ENCODE measurements around the gene DHRSX.
"Not testable (repeated sequence)": the region's sequence is repeated elsewhere in the genome, so short reads cannot be mapped to it uniquely, and the experiment has no call there.

DHRSX gene

GRCh38 chrX:2456091-2456490 is 44.7 kb downstream of the DHRSX start:
- DNase-seq (ENCODE audit: low spot score): not testable (repeated sequence)

- not testable (repeated sequence) for DNase-seq (ENCODE audit: low spot score)
Observed at GRCh38 chrX:2454620-2455019, 46.2 kb downstream of the DHRSX start.

- no peak for DNase-seq (ENCODE audit: low spot score)
Observed at GRCh38 chrX:2452799-2453198, 48.0 kb downstream of the DHRSX start.

- no peak for DNase-seq (ENCODE audit: low spot score)
Observed at GRCh38 chrX:2452317-2452784, 48.4 kb downstream of the DHRSX start.

- DNase-seq (ENCODE audit: low spot score): peak; percentile 55
Observed at GRCh38 chrX:2451501-2452316, 49.1 kb downstream of the DHRSX start.

GRCh38 chrX:2450681-2451080 is 50.1 kb downstream of the DHRSX start:
- DNase-seq (ENCODE audit: low spot score): no peak

GRCh38 chrX:2449135-2449886 is 51.5 kb downstream of the DHRSX start:
- DNase-seq (ENCODE audit: low spot score): no peak

GRCh38 chrX:2447484-2447883 is 53.3 kb downstream of the DHRSX start:
- DNase-seq (ENCODE audit: low spot score): no peak

GRCh38 chrX:2446815-2447214 is 54.0 kb downstream of the DHRSX start:
- DNase-seq (ENCODE audit: low spot score): no peak

- no peak for DNase-seq (ENCODE audit: low spot score)
Observed at GRCh38 chrX:2445662-2446623, 54.8 kb downstream of the DHRSX start.

- DNase-seq (ENCODE audit: low spot score): no peak
Observed at GRCh38 chrX:2442694-2443093, 58.1 kb downstream of the DHRSX start.

- no peak for DNase-seq (ENCODE audit: low spot score)
Observed at GRCh38 chrX:2441466-2441865, 59.3 kb downstream of the DHRSX start.

GRCh38 chrX:2439613-2440012 is 61.2 kb downstream of the DHRSX start:
- no peak for DNase-seq (ENCODE audit: low spot score)

- no peak for DNase-seq (ENCODE audit: low spot score)
Observed at GRCh38 chrX:2435465-2435864, 65.3 kb downstream of the DHRSX start.

GRCh38 chrX:2434270-2435163 is 66.3 kb downstream of the DHRSX start:
- no peak for DNase-seq (ENCODE audit: low spot score)

- DNase-seq (ENCODE audit: low spot score): no peak
Observed at GRCh38 chrX:2432298-2432863, 68.4 kb downstream of the DHRSX start.

GRCh38 chrX:2430265-2430825 is 70.4 kb downstream of the DHRSX start:
- DNase-seq (ENCODE audit: low spot score): no peak

GRCh38 chrX:2427737-2428136 is 73.0 kb downstream of the DHRSX start:
- no peak for DNase-seq (ENCODE audit: low spot score)

- DNase-seq (ENCODE audit: low spot score): no peak
Observed at GRCh38 chrX:2427147-2427546, 73.6 kb downstream of the DHRSX start.

- no peak for DNase-seq (ENCODE audit: low spot score)
Observed at GRCh38 chrX:2426289-2426882, 74.4 kb downstream of the DHRSX start.

Data from GM03348 (cell line).